Stimulated activated CD4-positive, alpha-beta T cell treated with anti-CD3 and anti-CD28 coated beads, Interleukin-1b, Interleukin-23, amount 100 ng/mL, for 24 hours (primary cell): ENCODE results near the gene SPOP.

Source experiments
- DNase-seq, 4 experiments: peaks; one replicate each; pipeline ENCODE4 v3.0.0-alpha.2; 2020; ENCODE audit warnings: low read depth in 4 of 4, low spot score in 1 of 4

Gene SPOP

DNA sequence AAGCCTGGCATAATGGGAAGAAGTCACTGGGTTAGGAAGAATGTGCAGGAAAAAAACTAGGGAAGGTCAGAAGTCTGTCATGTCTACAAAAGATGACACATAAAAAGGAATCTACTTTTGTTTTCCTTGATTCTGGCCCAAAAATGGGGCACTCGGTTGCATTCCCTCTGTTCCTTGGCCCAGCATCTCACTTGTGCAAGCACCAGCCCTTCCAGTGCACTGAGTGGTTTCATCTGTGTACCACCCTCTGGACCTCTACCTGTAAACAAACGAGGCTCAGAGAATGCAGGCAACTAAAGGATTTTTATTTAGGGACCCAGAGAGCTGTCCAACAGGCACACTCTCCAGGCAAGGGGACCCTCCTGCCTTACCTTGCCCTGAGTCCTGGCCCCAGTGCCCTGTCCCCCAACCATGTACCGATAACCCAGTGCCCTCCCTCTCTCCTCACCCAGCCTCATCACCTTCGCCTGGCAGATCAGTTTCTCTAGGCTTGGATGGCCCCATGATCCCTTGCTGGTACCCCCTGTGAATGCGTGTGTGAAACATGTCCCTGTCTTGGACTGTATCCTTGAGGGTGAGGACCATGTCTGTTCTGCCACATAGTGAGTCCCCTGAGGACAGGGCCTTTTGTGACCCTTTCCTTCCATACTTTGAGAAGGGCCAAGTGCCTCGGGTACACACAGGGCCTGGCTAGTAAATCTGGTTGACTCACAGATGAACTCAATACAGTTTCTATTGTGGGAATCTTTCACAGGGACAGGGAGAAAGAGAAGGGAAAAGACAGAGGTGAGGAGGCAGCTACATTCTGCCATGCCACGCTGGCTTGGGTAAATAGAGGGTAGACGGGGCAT is 88.9 kb downstream of the SPOP start:
- no peak for DNase-seq

- DNase-seq, result no peak
Observed at GRCh38 chr17:49588312-49588711, 89.6 kb downstream of the SPOP start.

DNA sequence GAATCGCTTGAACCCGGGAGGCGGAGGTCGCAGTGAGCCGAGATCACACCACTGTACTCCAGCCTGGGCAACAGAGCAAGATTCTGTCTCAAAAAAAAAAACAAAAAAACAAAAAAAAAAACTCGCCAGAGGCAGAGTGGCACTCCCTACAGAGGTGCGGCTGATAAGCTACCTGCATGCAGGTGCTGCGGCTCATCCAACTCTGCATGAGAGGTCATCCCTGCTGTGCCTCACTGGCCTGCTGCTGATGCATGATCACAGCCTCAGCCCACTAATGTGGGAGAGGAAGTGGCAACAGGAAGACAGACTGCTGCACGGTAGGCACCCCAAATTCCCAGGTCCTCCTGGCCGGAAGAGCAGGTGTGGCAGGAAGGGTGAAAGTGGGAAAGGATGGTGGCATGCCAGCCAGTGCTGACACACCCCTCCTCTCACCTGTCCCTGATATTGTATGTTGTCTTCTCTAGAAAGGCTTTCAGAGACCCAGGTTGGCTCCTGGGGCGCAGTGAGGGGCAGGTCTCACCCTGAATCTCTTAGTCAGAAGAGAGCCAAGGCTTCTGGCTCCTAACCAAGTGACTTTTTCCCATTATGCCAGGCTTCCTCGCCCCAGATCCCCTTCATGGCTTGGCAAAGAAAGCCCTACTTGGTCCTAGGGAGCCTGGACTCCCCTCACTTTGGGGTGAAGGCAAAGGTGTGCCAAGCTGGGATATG is 90.4 kb downstream of the SPOP start:
- no peak for DNase-seq

GRCh38 chr17:49585422-49586027 is 92.4 kb downstream of the SPOP start:
- no peak for DNase-seq

- no peak for DNase-seq
Observed at GRCh38 chr17:49583889-49584288, 94.0 kb downstream of the SPOP start.

DNA sequence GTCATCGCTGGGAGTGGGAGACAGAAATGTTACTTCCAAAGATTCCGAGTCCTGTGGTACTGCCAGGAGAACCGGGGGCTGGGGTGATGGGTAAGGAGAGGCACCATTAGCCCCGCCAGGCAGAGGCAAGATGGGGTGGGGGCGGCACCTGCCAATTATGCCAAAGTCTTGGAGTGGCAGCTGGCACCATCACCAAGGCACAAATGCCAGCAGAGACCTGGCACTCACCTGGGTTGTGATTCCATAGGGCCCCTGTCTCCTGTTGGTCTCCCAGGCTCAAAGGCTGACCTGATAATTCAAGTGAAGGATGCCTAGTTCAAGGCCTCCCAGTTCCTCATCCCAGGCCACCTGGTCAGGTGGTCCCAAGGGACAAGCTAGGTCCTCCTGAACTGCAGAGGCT is 94.7 kb downstream of the SPOP start:
- DNase-seq, result no peak

DNA sequence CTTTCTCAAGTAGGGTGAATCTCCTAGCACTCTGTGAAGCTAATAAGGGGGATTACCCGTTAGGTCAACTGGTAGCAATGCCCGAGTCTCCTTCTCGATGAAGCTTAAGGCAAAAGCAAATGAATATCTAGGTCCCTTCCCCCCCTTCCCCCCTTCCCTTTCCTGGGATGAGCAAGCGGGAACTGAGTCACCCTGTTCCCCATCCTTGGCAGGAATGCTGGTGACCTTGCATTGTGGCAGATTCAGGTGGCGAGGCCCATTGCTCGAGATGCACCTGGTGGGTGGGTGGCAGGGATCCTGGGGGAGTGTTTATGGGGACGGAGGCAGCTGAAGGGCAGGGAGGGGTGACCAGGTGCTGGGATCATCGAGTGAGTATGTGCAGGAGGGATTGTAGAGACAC is 95.1 kb downstream of the SPOP start:
- no peak for DNase-seq

DNA sequence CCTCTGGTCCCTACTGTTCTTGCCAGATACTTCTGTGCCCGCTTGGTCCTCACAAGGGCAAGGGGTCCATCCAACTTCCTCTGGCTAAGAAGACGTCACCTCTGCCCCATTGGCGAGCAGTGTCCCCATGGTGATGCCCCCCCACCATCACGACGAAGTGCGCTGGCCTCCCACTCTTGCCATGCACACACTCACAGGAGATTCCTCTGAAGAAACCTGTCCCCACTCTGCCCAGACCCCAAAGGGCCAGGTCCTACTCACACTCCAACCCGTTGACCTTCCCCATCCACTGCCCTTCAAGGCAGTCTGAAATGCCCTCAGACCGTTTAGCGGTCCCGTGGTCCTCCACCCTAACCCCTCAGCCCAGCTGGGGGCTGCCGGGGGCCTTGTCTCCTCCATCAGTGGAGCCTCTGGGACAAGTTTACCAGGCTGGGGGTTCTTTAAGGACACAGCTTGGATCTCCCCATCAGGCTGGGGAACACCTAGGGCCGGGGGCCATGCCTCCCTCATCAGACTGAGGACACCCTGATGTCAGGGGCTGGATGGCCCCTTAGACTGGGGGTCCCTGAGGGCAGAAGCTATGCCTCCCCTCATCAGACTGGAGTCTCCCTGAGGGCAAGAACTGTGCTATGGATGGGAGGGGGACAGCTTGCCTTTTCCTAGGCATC is 95.7 kb downstream of the SPOP start:
- no peak for DNase-seq

DNA sequence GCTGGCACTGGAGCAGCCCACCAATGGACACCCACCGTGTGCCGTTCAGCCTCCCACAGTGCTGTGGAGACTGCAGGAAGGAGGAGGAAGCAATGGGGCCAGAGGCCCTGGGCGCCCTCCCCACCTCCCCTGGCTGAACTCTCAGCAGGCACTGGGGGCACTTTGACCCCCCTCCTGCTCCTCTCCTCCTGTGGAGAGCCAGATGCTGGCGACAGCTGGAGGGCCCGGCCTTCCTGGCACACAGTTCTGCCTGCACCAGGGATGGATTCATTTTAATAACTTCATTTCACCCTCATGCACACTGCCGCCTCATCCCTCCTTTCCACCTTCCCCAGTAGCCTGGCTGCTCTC is 96.3 kb downstream of the SPOP start:
- no peak for DNase-seq

DNA sequence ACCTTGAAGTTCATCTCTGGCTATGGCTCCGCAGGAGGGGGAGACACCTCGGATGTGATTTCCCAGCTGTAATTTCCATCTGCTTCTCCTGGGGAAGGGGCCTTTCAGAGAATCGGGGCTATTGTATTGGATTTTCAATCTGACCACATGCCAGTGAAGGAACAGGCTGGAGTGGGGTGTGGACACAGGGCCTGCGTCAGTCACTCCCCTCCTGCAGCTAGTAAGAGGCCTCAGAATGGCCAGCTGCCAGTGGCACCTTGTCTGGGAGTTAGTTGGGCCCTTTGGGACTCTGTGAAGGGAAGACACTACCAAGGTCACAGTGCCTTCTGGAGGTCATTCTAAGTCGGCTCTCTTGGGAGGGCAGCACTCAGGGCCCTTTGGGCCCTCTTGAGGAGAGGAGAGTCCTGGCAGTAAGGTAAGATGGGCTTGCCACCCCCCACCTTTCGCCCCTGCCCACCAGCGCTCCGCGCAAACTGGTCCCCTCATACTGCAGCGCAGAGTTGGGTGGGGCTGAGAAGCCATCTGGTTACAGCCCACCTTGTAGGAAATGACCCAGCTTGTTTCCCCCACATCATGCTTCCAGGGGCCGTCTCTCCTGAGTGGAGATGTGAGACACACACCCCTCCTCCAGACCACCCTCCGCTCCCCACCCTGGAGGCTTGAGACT is 96.8 kb downstream of the SPOP start:
- DNase-seq, result no peak

DNA sequence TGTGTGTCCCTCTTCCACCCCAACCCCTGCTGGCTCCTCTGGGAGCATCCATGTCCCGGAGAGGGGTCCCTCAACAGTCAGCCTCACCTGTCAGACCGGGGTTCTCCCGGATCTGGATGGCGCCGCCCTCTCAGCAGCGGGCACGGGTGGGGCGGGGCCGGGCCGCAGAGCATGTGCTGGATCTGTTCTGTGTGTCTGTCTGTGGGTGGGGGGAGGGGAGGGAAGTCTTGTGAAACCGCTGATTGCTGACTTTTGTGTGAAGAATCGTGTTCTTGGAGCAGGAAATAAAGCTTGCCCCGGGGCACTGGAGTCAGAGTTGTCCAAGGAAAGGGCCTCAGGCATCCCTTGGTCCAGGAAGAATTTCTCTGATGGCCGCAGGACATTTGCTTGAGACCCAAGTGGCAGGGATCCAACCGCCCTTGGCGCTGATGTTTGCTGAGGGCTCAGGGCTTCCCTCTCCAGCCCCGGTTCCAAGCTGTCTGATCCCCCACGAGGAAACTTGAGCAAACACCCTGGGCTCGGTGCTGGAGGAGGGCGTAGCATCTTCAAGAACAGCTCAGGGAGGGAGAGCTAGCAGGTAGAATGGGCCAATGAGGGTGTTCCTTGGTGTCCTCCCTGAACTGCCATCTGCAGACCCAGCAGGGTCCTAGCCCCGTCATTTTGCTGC is 97.7 kb downstream of the SPOP start:
- no peak for DNase-seq

DNA sequence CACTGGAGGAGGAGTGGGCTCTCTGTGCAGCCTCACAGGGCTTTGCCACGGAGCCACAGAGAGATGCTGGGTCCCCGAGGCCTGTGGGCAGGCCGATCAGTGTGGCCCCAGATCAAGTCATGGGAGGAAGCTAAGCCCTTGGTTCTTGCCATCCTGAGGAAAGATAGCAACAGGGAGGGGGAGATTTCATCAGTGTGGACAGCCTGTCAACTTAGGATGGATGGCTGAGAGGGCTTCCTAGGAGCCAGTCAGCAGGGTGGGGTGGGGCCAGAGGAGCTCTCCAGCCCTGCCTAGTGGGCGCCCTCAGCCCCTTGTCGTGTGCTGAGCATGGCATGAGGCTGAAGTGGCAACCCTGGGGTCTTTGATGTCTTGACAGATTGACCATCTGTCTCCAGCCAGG is 98.4 kb downstream of the SPOP start:
- DNase-seq, result no peak

DNA sequence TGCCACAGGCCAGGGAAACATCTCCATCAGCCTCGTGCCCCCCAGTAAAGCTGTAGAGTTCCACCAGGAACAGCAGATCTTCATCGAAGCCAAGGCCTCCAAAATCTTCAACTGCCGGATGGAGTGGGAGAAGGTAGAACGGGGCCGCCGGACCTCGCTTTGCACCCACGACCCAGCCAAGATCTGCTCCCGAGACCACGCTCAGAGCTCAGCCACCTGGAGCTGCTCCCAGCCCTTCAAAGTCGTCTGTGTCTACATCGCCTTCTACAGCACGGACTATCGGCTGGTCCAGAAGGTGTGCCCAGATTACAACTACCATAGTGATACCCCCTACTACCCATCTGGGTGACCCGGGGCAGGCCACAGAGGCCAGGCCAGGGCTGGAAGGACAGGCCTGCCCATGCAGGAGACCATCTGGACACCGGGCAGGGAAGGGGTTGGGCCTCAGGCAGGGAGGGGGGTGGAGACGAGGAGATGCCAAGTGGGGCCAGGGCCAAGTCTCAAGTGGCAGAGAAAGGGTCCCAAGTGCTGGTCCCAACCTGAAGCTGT is 98.9 kb downstream of the SPOP start:
- no peak for DNase-seq

DNA sequence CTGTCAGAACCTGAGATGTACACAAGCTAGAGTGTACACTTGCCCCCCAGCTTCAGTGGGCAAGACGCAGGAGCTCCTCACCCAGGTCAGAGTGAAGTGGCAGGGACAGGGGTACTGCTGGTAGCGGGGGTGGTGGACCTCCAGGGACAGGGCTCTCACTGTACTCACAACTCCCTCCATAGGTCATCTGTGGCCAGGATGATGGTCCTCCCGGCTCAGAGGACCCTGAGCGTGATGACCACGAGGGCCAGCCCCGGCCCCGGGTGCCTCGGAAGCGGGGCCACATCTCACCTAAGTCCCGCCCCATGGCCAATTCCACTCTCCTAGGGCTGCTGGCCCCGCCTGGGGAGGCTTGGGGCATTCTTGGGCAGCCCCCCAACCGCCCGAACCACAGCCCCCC is 99.5 kb downstream of the SPOP start:
- DNase-seq, result no peak

DNA sequence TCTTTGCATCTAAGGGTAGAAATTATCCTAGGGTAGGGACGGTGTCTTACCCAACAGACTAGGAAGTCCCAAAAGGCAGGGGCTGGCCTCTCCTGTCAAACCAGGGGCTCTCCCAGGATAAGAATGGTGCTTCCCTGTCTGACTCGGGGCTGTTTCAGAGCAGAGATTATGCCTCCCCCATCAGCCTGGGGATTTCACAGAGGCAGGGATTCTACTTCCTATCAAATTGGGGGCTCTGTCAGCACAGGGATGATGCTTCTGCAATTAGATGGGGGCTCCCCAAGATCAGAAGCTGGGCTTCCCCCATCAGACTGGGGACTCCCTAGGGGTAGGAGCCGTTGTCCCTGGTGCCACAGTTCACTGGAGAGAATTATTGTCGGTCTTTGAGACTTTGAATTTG is 99.9 kb downstream of the SPOP start:
- DNase-seq, result no peak

- DNase-seq, result no peak
Observed at GRCh38 chr17:49577650-49577934, 100.3 kb downstream of the SPOP start.

DNA sequence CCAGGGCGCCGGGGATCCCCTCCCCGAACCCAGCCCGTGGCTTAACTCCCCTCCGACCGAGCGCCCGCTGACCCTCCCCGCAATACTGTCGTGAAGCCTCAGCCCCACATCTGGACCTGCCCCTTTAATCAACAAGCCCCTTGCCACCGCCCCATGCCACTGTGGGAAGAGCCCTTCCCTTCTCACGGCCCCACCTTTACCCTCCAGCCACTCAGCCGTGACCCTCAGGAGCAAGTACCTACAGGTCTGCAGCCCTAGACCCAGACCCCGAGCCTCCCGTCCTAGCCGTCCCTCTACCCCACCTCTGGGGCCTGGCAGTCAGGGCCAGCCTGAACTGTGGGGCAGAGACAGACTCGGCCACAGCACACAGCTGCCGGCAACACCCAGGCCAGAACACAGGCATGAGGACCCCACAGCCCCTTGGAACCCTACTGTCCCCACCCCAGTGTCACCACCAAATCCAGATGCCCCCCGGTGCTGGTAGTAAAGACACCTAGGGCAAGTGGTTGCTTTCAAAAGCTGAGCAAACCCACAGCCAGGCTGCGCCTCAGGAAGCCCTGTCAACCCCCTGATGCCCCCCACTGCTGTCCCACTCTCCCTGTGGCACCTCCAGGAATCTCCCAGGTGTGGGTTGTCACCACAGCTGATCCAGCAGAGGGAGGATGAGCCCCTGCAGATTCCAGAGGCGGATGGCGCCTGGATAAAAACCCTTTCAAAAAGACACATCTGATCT is 100.8 kb downstream of the SPOP start:
- no peak for DNase-seq

DNA sequence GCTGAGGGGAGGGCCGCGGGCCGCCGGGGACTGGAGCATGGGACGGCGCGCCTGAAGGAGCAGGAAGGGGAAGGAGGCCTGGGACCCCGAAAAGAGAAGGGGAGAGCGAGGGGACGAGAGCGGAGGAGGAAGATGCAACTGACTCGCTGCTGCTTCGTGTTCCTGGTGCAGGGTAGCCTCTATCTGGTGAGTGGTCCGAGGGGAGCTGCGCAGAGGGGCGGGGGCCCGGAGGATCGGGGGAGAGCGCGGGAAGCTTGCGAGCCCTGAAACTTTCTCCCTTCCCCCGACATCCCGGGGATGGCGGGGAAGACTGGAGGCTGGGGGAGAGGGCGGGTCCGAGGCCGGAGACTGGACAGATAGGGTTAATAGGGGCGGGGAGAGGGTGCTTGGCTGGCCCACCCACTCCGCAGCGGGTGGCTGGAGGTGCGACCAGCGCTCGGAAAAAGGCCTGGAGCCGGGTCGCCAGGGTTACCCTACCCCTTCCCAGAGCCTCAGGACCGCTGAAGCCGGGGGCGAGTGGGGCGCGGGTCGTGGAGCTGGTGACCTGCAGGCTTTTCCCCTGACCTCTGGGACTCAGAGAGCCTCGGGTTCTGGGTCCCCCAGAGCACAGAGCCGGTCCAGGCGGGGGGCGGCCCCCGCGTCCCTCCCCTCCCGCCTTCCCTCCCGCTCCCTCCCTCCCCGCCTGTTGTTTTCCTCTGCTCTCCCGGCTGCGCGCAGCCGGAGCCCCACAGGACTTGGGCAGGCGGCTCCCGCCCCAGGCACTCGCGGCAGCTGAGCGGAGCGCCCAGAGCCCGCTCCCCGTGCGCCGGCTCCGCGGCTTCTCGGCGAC is 101.6 kb downstream of the SPOP start:
- no peak for DNase-seq

DNA sequence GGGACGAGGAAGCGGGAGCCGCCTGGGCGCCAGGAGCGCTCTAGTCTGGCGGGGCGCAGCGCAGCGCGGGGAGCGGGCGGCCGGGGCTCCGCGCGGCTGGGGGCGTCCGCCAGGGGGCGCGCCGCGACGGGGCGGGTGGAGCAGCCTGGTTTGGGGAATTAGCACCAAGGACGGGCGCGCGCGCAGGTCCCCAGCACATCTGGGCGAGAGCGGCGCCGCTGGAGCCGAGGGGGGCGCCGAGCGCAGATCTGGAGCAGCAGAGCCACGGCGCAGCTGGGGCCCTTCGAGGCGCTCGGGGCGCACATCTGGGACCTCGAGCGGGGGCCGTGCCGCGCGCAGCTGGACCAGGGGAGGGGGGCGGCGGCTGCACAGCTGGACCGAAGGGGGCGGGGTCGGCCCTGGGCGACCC is 102.2 kb downstream of the SPOP start, which contains the start of gene NXPH3:
Gene NXPH3 (plus strand): TSS at position 193 of the 409 bp plus-strand sequence. CDS start 349 bp downstream, outside the sequence.
- DNase-seq, result peak in 3 of 4 experiments; percentile 46 to 64 (median 50)
